HepG2 (cell line): ENCODE measurements around the gene ATP5PB. TPM values are rescaled to one million over a fixed set of nuclear protein-coding genes. Genes with fewer than 3 reads are reported as not detected.

Experiments
- ATAC-seq: fragments of 200-7000 bp; cut with Tn5 transposase; 3 replicates; pipeline ENCODE4 v1.9.1; 2020; ENCODE audit warnings: mild to moderate bottlenecking, moderate library complexity
- BruUV-seq: library from RNA; stranded (reverse); fragments of 400-500 nt; replicated peaks from 2 replicates; lab custom pipeline; 2021; lab: Mats Ljungman, UMichigan
- CTCF ChIA-PET: fragments of 300-600 bp; formaldehyde crosslinking; extraction: SDS; loops from one replicate; lab custom pipeline; 2021; ENCODE audit warnings: low total read pairs, inconsistent platforms, low intra/inter-chr PET ratio; lab: Yijun Ruan, JAX
- POLR2A ChIA-PET: fragments of 350-600 bp; sonication (Branson Sonifier 250); formaldehyde crosslinking; loops from one replicate; lab custom pipeline; 2020; ENCODE audit warnings: antibody characterized with exemption, inconsistent platforms; lab: Yijun Ruan, JAX
- DNase-seq: peaks from one replicate; pipeline ENCODE4 v3.0.0-alpha.2; 2015; ENCODE audit warnings: low spot score
- FAIRE-seq: peaks from 3 replicates; lab custom pipeline; 2011; peaks lifted over from hg19 to GRCh38; lab: Jason Lieb, UNC
- H2AFZ ChIP-seq: one replicate; pipeline ENCODE4 v1.6.1; 2011; ENCODE audit warnings: low read length, inconsistent platforms
- H3K27ac ChIP-seq: fragments of 300-600 bp; 3 replicates; pipeline ENCODE4 v1.8.0; 2011; ENCODE audit warnings: mixed run types, mild to moderate bottlenecking, mixed read lengths, low read length, inconsistent platforms; ENCODE audit not compliant: insufficient read depth; ENCODE audit errors: extremely low read length
- H3K27me3 ChIP-seq, 2 experiments: fragments of 200-600 bp in 1 of 2; 2 replicates in 1 of 2; 3 replicates in 1 of 2; pipeline versions ENCODE4 v1.6.0 to v1.8.0; 2011; ENCODE audit warnings: low read length in 2 of 2, mild to moderate bottlenecking in 2 of 2, moderate library complexity in 2 of 2, inconsistent platforms in 1 of 2; ENCODE audit not compliant: insufficient read depth in 2 of 2, control insufficient read depth in 1 of 2
- H3K36me3 ChIP-seq, 2 experiments: fragments of 200-600 bp in 1 of 2; replicated peaks in 1 of 2; 2 replicates in 1 of 2; 3 replicates in 1 of 2; pipeline versions ENCODE4 v1.5.1 to v1.8.0; 2011; ENCODE audit warnings: low read length in 2 of 2, inconsistent platforms in 1 of 2; ENCODE audit not compliant: insufficient read depth in 2 of 2, control insufficient read depth in 1 of 2
- H3K4me1 ChIP-seq: 2 replicates; pipeline ENCODE4 v1.5.1; 2012; ENCODE audit warnings: low read length, inconsistent platforms; ENCODE audit not compliant: insufficient read depth
- H3K4me2 ChIP-seq: 2 replicates; pipeline ENCODE4 v1.6.0; 2011; ENCODE audit warnings: low read depth, low read length, inconsistent platforms
- H3K4me3 ChIP-seq, 3 experiments: fragments of 200-600 bp in 1 of 3; sonication (generic), shearing (Covaris generic) in 1 of 3; replicated peaks in 1 of 3; 2 replicates each; pipeline ENCODE4 v1.5.1; 2011 to 2016; ENCODE audit warnings: low read length in 3 of 3, inconsistent platforms in 2 of 3, low read depth in 2 of 3, mild to moderate bottlenecking in 2 of 3, control low read depth in 1 of 3, mixed read lengths in 1 of 3; ENCODE audit not compliant: insufficient read depth in 1 of 3
- H3K79me2 ChIP-seq: one replicate; pipeline ENCODE4 v1.6.1; 2011; ENCODE audit warnings: low read length, inconsistent platforms; ENCODE audit not compliant: insufficient read depth
- H3K9ac ChIP-seq: 2 replicates; pipeline ENCODE4 v1.6.0; 2011; ENCODE audit warnings: mild to moderate bottlenecking, low read depth, low read length, inconsistent platforms; ENCODE audit not compliant: insufficient read depth
- H3K9me3 ChIP-seq: 2 replicates; pipeline ENCODE4 v1.5.1; 2012; ENCODE audit warnings: mild to moderate bottlenecking, low read length
- H4K20me1 ChIP-seq: 2 replicates; pipeline ENCODE4 v1.6.0; 2011; ENCODE audit warnings: inconsistent platforms, mild to moderate bottlenecking, low read length, moderate library complexity; ENCODE audit not compliant: insufficient read depth
- CENPT ChIP-seq: sonication (generic); formaldehyde crosslinking; IDR thresholded peaks from 2 replicates; pipeline ENCODE4 v1.8.0; 2022; ENCODE audit warnings: low read depth, mild to moderate bottlenecking, moderate library complexity, missing genetic modification reagents
- FIP1L1 ChIP-seq: fragments of 200-400 bp; formaldehyde crosslinking; IDR thresholded peaks from 2 replicates; pipeline ENCODE4 v1.6.1; 2018; ENCODE audit warnings: low read depth, mild to moderate bottlenecking, low read length, moderate library complexity, borderline replicate concordance; ENCODE audit not compliant: insufficient read depth
- JARID2 ChIP-seq: sonication (generic); formaldehyde crosslinking; IDR thresholded peaks from 2 replicates; pipeline ENCODE4 v1.8.1; 2023; ENCODE audit warnings: missing genetic modification reagents, inconsistent platforms; ENCODE audit not compliant: insufficient replicate concordance
- KDM6A ChIP-seq: IDR thresholded peaks from 2 replicates; pipeline ENCODE4 v1.6.1; 2016; ENCODE audit warnings: low read depth
- KLF13 ChIP-seq: sonication (generic); formaldehyde crosslinking; IDR thresholded peaks from 2 replicates; pipeline ENCODE4 v1.4.0; 2020; ENCODE audit warnings: mild to moderate bottlenecking, missing genetic modification reagents
- ZNF12 ChIP-seq: sonication (generic); formaldehyde crosslinking; IDR thresholded peaks from 2 replicates; pipeline ENCODE4 v1.5.0; 2020; ENCODE audit warnings: missing genetic modification reagents
- ZNF274 ChIP-seq: sonication (generic); formaldehyde crosslinking; IDR thresholded peaks from 2 replicates; pipeline ENCODE4 v1.5.1; 2020; ENCODE audit warnings: mild to moderate bottlenecking, missing genetic modification reagents
- ZNF558 ChIP-seq: sonication (generic); formaldehyde crosslinking; IDR thresholded peaks from 2 replicates; pipeline ENCODE4 v1.9.0; 2022; ENCODE audit warnings: mild to moderate bottlenecking, missing genetic modification reagents, borderline replicate concordance
- ZNF816 ChIP-seq: sonication (generic); formaldehyde crosslinking; IDR thresholded peaks from 2 replicates; pipeline ENCODE4 v1.8.0; 2022; ENCODE audit warnings: missing genetic modification reagents, mild to moderate bottlenecking, borderline replicate concordance
- ZNF841 ChIP-seq: sonication (generic); formaldehyde crosslinking; IDR thresholded peaks from 2 replicates; pipeline ENCODE4 v1.8.1; 2023; ENCODE audit warnings: missing genetic modification reagents, borderline replicate concordance
- WGBS: methylation state at CpG from one replicate; pipeline ENCODE4 v1.1.6; 2017; ENCODE audit warnings: low lambda C conversion rate; 5-methylcytosine and 5-hydroxymethylcytosine counted together
- in situ Hi-C: cut with HindIII; loops from 2 replicates; pipeline ENCODE4 v1.10.0; 2017; ENCODE audit warnings: low pct_unique_long_range_greater_than_20kb; ENCODE audit not compliant: extremely low pct_ligation_motif_present
- intact Hi-C: fragments of 100-400 bp; cut with micrococcal nuclease; formaldehyde crosslinking; loops from one replicate; pipeline ENCODE4 v1.10.0; 2022; ENCODE audit not compliant: unreplicated experiment
- polyA plus RNA-seq, 8 experiments: library from polyadenylated mRNA; depleted of rRNA in 3 of 8; stranded (reverse) in 7 of 8; unstranded in 1 of 8; fragments of >200 nt; fragmentation: Illumina TruSeq in 4 of 8; extraction: Trizol in 4 of 8; gene quantifications; 2 replicates each; pipeline versions ENCODE4 v1.2.1 to v1.2.3, GENCODE V29; 2011 to 2016; ENCODE audit warnings: low read depth in 4 of 8, missing spikeins in 1 of 8, mixed read lengths in 1 of 8; ENCODE audit not compliant: insufficient read depth in 1 of 8
- total RNA-seq, 5 experiments: library from RNA; depleted of rRNA; stranded (reverse); fragments of >200 nt; fragmentation: Illumina TruSeq; extraction: Trizol; gene quantifications; 2 replicates each; pipeline ENCODE4 v1.2.3, GENCODE V29; 2016; ENCODE audit warnings: low read depth in 1 of 5
- TF ChIP-seq, protein P1 (sequence below): sonication (generic); formaldehyde crosslinking; conservative IDR thresholded peaks from 2 replicates; pipeline ENCODE4 v1.8.1; 2023; ENCODE audit warnings: missing genetic modification reagents
- TF ChIP-seq, protein P2 (sequence below): sonication (generic); formaldehyde crosslinking; IDR thresholded peaks from 2 replicates; pipeline ENCODE4 v1.5.0; 2020; ENCODE audit warnings: missing genetic modification reagents
- TF ChIP-seq, protein P3 (sequence below): sonication (generic); formaldehyde crosslinking; IDR thresholded peaks from 2 replicates; pipeline ENCODE4 v1.8.0; 2022; ENCODE audit warnings: mild to moderate bottlenecking, missing genetic modification reagents, moderate library complexity
- TF ChIP-seq, protein P4 (sequence below): sonication (generic); formaldehyde crosslinking; conservative IDR thresholded peaks from 2 replicates; pipeline ENCODE4 v1.4.0; 2020; ENCODE audit warnings: missing genetic modification reagents
- TF ChIP-seq, protein P5 (sequence below): sonication (generic); formaldehyde crosslinking; IDR thresholded peaks from 2 replicates; pipeline ENCODE4 v1.8.1; 2023; ENCODE audit warnings: mild to moderate bottlenecking, moderate library complexity, missing genetic modification reagents

ATP5PB gene
- total and polyA plus RNA-seq, 2 of the 13 experiments (the other 11 are each of a cell fraction or from before 2014, with no cell fraction given): 297 to 541 TPM

DNA sequence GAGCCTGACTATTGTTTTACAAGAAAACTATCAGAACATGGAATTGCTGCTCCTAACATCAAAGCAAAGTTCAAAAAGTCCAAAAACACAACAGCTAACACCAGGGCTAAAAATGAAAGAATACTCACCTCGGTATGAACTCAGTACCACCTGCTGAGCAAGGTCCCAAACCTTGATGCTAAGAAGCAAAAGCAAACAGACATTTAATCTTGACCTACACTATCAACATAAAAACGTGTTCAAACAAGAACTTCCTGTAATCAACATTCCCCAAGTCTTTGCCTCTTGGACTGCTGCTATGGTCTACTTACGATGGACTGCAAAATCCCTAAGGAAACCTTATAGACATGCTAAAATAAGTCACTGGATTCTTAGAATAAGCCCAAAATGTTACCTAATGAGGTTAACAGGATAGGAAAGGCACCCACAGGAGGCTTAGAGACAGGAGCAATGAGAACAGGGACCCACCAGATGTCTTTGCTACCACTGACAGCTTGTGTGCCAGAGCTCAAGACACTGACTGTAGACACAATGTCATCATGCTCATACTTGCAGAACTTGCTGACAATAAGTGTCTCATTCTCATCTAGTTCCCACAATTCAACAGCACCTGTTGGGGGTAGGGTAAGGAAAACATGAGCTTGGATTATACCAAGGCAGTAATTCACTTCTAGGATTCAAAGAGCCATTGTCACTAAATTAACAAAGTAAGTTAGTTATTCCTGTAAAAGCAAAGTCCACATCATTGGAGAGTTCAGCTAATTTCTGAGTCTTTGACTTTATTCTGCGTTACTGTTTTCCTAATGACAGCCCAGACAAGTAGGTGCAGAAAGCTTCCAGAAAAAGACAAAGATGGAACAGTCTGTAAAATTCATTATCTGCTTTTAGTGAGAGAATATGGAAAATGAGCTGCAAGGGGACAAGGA, 2.0 kb upstream of the ATP5PB start:
- Histone ChIP-seq H3K4me1 (peaks cover 67% of the 10 kb centered on the region), H3K36me3 (peaks cover 16 to 26% of the 10 kb centered on the region in 2 experiments), H4K20me1 (no peaks in the 10 kb centered on the region), H3K79me2 (peaks cover 49% of the 10 kb centered on the region), H3K4me3 (peak overlapping the region; percentile 77 to 98 (median 96); a peak in 5 of 6 replicates), H3K9me3 (no peaks in the 10 kb centered on the region), H3K27ac (peak overlapping the region; percentile 86), H3K4me2 (peak overlapping the region; percentile 76), H3K9ac (peak overlapping the region; percentile 82), H3K27me3 (no peaks in the 10 kb centered on the region; a peak in 1 of 5 replicates), H2AFZ (no peak overlapping the region)
- in situ Hi-C loops (no loop called here), intact Hi-C loops (no loop called here)
- DNase-seq (peak; percentile 45), FAIRE-seq (no peak), ATAC-seq (no peak)
- ChIA-PET POLR2A (interaction anchor here (1.5 to 1.6 kb wide), 2 partner anchors 9 to 29 kb away, joined by 4 to 8 read pairs; no protein-coding TSS in a partner anchor), CTCF (no interaction called here)
- 21% methylated on average over 4 of the region's 4 CpGs for WGBS
- BruUV-seq: TSS peak; percentile 49
- TF ChIP-seq ZNF274 (CRISPR knock-in tag) (no peak), ZNF816 (CRISPR knock-in tag) (no peak), ZNF12 (CRISPR knock-in tag) (no peak), ZNF558 (CRISPR knock-in tag) (no peak), CENPT (no peak), KLF13 (CRISPR knock-in tag) (no peak), JARID2 (no peak), FIP1L1 (no peak), KDM6A (CRISPR knock-in tag) (no peak), ZNF841 (no peak)
- TF ChIP-seq, protein P1, sequence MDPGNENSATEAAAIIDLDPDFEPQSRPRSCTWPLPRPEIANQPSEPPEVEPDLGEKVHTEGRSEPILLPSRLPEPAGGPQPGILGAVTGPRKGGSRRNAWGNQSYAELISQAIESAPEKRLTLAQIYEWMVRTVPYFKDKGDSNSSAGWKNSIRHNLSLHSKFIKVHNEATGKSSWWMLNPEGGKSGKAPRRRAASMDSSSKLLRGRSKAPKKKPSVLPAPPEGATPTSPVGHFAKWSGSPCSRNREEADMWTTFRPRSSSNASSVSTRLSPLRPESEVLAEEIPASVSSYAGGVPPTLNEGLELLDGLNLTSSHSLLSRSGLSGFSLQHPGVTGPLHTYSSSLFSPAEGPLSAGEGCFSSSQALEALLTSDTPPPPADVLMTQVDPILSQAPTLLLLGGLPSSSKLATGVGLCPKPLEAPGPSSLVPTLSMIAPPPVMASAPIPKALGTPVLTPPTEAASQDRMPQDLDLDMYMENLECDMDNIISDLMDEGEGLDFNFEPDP: no peak
- TF ChIP-seq, protein P2, sequence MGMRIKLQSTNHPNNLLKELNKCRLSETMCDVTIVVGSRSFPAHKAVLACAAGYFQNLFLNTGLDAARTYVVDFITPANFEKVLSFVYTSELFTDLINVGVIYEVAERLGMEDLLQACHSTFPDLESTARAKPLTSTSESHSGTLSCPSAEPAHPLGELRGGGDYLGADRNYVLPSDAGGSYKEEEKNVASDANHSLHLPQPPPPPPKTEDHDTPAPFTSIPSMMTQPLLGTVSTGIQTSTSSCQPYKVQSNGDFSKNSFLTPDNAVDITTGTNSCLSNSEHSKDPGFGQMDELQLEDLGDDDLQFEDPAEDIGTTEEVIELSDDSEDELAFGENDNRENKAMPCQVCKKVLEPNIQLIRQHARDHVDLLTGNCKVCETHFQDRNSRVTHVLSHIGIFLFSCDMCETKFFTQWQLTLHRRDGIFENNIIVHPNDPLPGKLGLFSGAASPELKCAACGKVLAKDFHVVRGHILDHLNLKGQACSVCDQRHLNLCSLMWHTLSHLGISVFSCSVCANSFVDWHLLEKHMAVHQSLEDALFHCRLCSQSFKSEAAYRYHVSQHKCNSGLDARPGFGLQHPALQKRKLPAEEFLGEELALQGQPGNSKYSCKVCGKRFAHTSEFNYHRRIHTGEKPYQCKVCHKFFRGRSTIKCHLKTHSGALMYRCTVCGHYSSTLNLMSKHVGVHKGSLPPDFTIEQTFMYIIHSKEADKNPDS (CRISPR knock-in tag): no peak
- TF ChIP-seq, protein P3, sequence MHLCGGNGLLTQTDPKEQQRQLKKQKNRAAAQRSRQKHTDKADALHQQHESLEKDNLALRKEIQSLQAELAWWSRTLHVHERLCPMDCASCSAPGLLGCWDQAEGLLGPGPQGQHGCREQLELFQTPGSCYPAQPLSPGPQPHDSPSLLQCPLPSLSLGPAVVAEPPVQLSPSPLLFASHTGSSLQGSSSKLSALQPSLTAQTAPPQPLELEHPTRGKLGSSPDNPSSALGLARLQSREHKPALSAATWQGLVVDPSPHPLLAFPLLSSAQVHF (CRISPR knock-in tag): no peak
- TF ChIP-seq, protein P4, sequence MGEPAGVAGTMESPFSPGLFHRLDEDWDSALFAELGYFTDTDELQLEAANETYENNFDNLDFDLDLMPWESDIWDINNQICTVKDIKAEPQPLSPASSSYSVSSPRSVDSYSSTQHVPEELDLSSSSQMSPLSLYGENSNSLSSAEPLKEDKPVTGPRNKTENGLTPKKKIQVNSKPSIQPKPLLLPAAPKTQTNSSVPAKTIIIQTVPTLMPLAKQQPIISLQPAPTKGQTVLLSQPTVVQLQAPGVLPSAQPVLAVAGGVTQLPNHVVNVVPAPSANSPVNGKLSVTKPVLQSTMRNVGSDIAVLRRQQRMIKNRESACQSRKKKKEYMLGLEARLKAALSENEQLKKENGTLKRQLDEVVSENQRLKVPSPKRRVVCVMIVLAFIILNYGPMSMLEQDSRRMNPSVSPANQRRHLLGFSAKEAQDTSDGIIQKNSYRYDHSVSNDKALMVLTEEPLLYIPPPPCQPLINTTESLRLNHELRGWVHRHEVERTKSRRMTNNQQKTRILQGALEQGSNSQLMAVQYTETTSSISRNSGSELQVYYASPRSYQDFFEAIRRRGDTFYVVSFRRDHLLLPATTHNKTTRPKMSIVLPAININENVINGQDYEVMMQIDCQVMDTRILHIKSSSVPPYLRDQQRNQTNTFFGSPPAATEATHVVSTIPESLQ: no peak
- TF ChIP-seq, protein P5, sequence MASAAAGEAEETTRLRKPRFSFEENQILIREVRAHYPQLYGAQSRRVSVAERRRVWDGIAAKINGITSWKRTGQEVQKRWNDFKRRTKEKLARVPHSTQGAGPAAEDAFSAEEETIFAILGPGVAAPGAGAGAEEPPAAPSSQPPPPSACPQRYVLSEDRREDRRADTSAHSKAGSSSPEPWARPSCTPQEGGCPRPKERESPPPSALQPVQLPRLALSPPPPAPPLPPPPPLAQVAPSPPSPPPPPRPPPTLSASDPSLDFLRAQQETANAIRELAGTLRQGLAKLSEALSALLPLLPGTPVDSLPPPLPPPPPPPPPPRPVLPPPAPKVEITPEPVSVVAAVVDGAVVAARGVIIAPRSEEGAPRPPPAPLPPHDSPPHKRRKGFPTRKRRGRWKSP: no peak
